ENCODE measurements around the gene TMBIM6.

GRCh38 chr12:49809906-49810389 lies 68.6 kb downstream of the TMBIM6 start:
- no peak for TF ChIP-seq POLR2A (IDR thresholded peaks at IDR 0.05)
- TF ChIP-seq, protein P1, sequence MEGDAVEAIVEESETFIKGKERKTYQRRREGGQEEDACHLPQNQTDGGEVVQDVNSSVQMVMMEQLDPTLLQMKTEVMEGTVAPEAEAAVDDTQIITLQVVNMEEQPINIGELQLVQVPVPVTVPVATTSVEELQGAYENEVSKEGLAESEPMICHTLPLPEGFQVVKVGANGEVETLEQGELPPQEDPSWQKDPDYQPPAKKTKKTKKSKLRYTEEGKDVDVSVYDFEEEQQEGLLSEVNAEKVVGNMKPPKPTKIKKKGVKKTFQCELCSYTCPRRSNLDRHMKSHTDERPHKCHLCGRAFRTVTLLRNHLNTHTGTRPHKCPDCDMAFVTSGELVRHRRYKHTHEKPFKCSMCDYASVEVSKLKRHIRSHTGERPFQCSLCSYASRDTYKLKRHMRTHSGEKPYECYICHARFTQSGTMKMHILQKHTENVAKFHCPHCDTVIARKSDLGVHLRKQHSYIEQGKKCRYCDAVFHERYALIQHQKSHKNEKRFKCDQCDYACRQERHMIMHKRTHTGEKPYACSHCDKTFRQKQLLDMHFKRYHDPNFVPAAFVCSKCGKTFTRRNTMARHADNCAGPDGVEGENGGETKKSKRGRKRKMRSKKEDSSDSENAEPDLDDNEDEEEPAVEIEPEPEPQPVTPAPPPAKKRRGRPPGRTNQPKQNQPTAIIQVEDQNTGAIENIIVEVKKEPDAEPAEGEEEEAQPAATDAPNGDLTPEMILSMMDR (IDR thresholded peaks at IDR 0.05), result no peak
